GM15510 (cell line): Measurements from ENCODE around the gene CELF4.

ENCODE experiments used
- POLR2A ChIP-seq: IDR thresholded peaks from 3 replicates; pipeline ENCODE4 v1.6.1; 2011; ENCODE audit warnings: borderline replicate concordance; ENCODE audit not compliant: insufficient read length; ENCODE audit errors: extremely low read depth

The CELF4 gene

GRCh38 chr18:37565101-37565976, at the start of gene CELF4:
CELF4 (minus strand) TSS chr18:37565798.
- TF ChIP-seq POLR2A, result no peak

GRCh38 chr18:37613253-37613565, 47.6 kb upstream of the CELF4 start:
- TF ChIP-seq POLR2A, result no peak

GRCh38 chr18:37612524-37613252, 47.1 kb upstream of the CELF4 start:
- TF ChIP-seq POLR2A, result no peak

GRCh38 chr18:37611614-37612279, 46.1 kb upstream of the CELF4 start:
- TF ChIP-seq POLR2A, result no peak

GRCh38 chr18:37608876-37609275, 43.3 kb upstream of the CELF4 start:
- TF ChIP-seq POLR2A, result no peak

- TF ChIP-seq POLR2A, result no peak
Observed at GRCh38 chr18:37607281-37607680, 41.7 kb upstream of the CELF4 start.

- TF ChIP-seq POLR2A, result no peak
Observed at GRCh38 chr18:37604032-37604431, 38.4 kb upstream of the CELF4 start.

- TF ChIP-seq POLR2A, result no peak
Observed at GRCh38 chr18:37598966-37599896, 33.6 kb upstream of the CELF4 start.

GRCh38 chr18:37598396-37598795, 32.8 kb upstream of the CELF4 start:
- no peak for TF ChIP-seq POLR2A

GRCh38 chr18:37590346-37590745, 24.7 kb upstream of the CELF4 start:
- no peak for TF ChIP-seq POLR2A

GRCh38 chr18:37588289-37588688, 22.7 kb upstream of the CELF4 start:
- no peak for TF ChIP-seq POLR2A

- TF ChIP-seq POLR2A, result no peak
Observed at GRCh38 chr18:37586656-37587225, 21.1 kb upstream of the CELF4 start.

GRCh38 chr18:37584952-37585695, 19.5 kb upstream of the CELF4 start:
- no peak for TF ChIP-seq POLR2A
